Spleen (tissue), 7 donors: ENCODE results near the gene PRUNE2.

ENCODE experiments used
- POLR2A ChIP-seq, 3 donors: fragments of 450-650 bp; IDR thresholded peaks; one replicate each; pipeline ENCODE4 v1.5.1; 2017; ENCODE audit warnings: antibody characterized with exemption in 3 of 3, mild to moderate bottlenecking in 1 of 3
- TF ChIP-seq, protein P1 (sequence below), 11 experiments: fragments of 200-600 bp in 7 of 11; fragments of 450-650 bp in 4 of 11; sonication (generic) in 4 of 11; IDR thresholded peaks in 8 of 11; conservative IDR thresholded peaks in 3 of 11; 1 replicate in 7 of 11; 2 replicates in 4 of 11; pipeline versions ENCODE4 v1.4.0 to v1.8.0; 2016 to 2021; ENCODE audit warnings: antibody characterized with exemption in 11 of 11, inconsistent platforms in 4 of 11, mild to moderate bottlenecking in 1 of 11
- donor health status: DM: no; HTN: no; CAD: no; lungs with moderate emphysema.
- donor health status: DM: no; HTN: no; CAD: no.
- donor health status: DM: no; HTN: no; CAD: no.

DNA sequence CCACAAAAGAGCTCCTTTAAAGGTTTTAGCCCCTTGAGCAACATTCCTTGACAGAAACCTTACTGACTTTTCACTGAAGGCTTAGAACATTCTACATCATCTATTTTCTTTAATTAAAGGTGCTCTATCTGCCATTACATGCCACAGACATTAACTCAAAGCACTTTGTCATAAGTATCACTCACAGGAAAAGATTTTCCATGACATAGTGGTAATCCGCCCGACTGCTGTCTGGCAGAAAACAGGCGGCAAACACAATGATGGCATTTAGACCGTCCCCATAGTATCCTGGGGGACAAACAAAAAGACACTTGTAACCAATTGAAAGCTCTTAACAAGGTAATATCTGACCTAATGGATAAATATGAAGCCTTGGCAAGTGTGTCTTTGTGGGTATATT is 267.9 kb downstream of the PRUNE2 start:
- TF ChIP-seq, protein P1, sequence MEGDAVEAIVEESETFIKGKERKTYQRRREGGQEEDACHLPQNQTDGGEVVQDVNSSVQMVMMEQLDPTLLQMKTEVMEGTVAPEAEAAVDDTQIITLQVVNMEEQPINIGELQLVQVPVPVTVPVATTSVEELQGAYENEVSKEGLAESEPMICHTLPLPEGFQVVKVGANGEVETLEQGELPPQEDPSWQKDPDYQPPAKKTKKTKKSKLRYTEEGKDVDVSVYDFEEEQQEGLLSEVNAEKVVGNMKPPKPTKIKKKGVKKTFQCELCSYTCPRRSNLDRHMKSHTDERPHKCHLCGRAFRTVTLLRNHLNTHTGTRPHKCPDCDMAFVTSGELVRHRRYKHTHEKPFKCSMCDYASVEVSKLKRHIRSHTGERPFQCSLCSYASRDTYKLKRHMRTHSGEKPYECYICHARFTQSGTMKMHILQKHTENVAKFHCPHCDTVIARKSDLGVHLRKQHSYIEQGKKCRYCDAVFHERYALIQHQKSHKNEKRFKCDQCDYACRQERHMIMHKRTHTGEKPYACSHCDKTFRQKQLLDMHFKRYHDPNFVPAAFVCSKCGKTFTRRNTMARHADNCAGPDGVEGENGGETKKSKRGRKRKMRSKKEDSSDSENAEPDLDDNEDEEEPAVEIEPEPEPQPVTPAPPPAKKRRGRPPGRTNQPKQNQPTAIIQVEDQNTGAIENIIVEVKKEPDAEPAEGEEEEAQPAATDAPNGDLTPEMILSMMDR (IDR thresholded peaks at IDR 0.05 in 8 of 11, conservative IDR thresholded peaks at IDR 0.05 in 3 of 11), result no peak
- TF ChIP-seq POLR2A (IDR thresholded peaks at IDR 0.05), result no peak
